GM15510 (cell line): ENCODE results near the gene HINFP.

ENCODE experiments used
- POLR2A ChIP-seq: IDR thresholded peaks from 3 replicates; pipeline ENCODE4 v1.6.1; 2011; ENCODE audit warnings: borderline replicate concordance; ENCODE audit not compliant: insufficient read length; ENCODE audit errors: extremely low read depth

HINFP gene

DNA sequence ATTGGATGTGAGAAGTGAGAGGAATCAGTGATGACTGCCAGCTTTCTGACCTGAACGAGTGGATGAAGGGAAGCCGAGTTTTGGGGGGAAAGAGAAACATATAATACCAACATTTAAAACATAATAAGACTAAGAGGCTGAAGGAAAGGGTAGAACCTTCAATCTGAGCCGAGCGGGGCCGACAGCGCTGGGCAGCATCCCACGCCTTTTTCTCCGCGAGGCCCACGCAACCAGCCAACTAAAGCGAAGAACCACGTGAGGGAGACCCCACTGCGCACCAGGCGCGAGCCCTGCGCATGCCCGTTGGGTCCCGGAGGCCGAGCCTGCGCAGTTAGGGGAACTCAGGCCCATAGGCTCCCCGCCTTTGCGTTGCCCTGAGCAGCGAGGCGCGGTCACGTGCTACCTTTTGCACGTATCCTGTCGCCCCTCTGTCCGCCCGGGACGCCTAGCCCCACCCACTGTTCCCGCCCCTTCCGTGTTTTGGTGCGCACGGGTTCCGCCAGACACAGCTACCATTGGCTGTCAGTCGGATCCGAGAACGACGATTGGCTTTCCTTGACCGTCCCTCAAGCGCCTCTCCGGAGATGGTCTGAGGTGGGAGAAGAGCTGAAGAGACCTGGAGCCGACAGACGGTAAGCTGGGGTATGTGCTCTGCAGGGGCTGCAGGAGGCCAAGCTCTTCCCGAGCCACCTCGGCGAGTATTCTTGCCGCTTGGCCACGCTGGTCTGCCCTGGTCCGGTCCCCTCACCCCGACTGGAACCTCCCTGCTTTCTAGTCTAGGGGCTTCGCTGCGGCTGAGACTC, at the start of gene HINFP:
Gene HINFP (plus strand): TSS at position 573 of the 803 bp plus-strand sequence. CDS start 5,365 bp downstream, outside the sequence.
- TF ChIP-seq POLR2A = peak; percentile 70

DNA sequence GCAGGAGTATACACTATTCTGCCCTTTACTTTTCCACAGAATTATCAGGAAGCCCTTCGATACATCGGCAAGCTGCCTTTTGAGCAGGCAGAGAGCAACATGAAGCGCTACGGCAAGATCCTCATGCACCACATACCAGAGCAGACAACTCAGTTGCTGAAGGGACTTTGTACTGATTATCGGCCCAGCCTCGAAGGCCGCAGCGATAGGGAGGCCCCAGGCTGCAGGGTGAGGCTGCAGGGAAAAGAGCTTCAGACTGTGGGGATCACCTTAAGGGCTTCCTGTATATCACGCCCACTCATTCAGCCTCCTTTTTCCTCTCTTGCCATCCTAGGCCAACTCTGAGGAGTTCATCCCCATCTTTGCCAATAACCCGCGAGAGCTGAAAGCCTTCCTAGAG, 43.5 kb upstream of the HINFP start:
- TF ChIP-seq POLR2A = no peak

DNA sequence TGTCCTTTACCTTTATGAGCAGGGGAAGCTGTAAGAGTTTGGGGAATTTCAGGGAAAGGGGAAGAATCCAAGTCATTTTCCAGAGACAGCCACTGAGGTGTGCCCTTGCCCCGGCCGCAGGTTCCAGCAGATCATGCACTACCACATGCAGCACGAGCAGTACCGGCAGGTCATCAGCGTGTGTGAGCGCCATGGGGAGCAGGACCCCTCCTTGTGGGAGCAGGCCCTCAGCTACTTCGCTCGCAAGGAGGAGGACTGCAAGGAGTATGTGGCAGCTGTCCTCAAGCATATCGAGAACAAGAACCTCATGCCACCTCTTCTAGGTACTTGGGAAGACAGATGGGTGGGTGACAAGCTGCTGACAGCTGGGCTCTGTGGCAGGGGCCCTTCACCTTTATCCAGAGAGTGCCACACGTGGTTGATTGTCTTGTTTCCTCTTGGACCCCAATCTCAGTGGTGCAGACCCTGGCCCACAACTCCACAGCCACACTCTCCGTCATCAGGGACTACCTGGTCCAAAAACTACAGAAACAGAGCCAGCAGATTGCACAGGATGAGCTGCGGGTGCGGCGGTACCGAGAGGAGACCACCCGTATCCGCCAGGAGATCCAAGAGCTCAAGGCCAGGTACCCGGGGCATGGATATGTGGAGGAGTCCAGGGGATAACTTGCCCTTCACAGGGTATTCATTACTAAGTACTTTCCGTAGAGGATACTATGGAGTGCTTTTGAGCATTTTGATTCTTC, 42.5 kb upstream of the HINFP start:
- no peak for TF ChIP-seq POLR2A

DNA sequence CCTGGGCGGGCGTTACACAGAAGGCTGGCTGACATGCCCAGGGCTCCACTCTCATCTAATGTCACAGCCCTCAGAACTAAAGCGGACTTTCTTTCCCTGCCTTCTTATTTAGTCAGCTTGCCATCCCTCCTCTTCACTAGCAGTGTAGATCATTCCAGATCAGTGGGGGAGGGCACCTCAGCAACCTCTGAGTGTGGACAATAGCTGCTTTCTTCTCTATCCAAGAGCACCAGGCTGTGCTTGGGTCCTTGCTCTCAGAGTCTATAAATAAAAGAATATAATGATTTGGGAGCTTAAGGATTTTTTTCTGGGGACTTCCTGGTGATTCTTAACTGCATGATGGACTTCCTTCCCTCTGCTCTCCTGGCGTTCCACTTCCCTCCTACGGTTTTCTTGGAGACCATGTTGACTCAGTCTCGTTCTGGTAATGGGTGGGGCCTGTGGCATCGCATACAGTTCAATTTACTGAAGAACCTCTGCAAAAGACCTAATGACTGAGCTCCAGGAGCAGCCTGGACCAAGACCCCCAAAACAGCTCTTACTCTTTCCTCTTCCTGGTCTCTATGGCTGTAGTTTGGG, 39.6 kb upstream of the HINFP start:
- TF ChIP-seq POLR2A = no peak

GRCh38 chr11:119084663-119085436, 36.5 kb upstream of the HINFP start, which contains the start of gene HMBS:
HMBS (plus strand) TSS chr11:119084881; CDS start chr11:119085034, 153 bp downstream.
- TF ChIP-seq POLR2A = peak; percentile 86

DNA sequence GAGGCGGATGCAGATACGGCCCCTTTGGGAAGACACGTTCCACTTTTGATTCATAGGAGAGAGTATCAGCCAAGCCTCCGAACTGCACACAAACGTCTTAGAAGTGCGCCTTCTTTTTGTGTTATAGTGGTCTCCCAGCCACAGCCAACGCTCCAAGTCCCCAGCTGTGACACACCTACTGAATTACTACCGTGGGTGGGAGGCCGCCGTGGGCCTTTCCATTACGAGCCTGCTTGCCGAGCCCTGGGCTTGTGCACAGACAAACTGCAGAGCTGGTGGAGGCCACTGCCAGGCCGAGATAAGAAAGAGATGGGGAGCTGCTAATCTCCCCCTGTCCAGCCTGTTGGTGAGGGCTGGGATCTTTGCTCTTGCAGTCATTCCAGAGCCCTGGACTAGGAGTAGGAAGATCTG, 35.9 kb upstream of the HINFP start:
- no peak for TF ChIP-seq POLR2A

GRCh38 chr11:119087123-119087522, 34.3 kb upstream of the HINFP start:
- TF ChIP-seq POLR2A = no peak

DNA sequence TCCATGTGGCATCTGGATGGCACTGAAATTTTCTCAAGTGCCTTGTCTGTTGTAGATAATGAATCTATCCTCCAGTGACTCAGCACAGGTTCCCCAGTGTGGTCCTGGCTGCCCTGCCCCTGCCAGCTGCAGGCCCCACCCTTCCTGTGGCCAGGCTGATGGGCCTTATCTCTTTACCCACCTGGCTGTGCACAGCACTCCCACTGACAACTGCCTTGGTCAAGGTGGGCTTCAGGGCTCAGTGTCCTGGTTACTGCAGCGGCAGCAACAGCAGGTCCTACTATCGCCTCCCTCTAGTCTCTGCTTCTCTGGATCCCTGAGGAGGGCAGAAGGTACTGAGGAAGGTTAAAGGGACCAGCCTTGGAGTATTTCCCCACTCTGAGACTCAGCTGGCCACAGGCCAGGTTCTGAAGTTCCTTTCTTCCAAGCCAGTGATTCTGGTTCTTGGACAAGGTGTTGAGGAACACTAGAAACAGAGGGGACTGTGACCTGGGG, 33.6 kb upstream of the HINFP start:
- no peak for TF ChIP-seq POLR2A

DNA sequence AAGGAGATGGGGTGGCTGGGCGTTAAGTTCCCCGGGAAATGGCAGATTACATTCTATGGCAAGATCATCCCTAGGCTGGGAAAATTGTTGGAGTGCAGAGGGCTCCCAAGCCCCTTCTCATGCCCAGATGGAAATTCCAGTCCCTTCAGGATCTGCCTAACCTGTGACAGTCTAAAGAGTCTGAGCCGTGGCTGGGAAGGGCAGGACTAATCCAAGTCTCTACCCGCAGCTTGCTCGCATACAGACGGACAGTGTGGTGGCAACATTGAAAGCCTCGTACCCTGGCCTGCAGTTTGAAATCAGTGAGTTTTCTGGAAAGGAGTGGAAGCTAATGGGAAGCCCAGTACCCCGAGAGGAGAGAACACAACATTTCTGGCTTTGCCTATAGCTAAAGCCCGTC, 33.0 kb upstream of the HINFP start:
- TF ChIP-seq POLR2A = no peak

DNA sequence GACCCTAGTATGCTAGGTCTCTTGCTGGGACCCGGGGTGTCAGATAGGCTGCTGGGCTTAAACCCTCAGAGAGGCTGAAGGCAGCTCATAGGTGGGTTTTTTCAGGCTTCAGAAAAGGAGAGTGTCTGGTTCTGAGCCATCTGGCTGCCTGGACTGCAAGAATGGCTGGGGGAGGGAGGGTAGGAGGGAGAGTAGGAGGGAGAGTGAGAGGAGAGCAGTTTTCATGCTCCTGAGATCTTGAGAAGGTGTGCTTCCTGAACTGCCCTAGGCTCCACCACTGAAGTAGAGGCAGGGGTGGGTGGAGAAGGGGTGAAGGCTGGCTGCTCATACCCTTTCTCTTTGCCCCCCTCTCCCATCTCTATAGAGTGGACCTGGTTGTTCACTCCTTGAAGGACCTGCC, 32.1 kb upstream of the HINFP start:
- no peak for TF ChIP-seq POLR2A

GRCh38 chr11:119091178-119091577, 30.2 kb upstream of the HINFP start:
- TF ChIP-seq POLR2A = no peak

DNA sequence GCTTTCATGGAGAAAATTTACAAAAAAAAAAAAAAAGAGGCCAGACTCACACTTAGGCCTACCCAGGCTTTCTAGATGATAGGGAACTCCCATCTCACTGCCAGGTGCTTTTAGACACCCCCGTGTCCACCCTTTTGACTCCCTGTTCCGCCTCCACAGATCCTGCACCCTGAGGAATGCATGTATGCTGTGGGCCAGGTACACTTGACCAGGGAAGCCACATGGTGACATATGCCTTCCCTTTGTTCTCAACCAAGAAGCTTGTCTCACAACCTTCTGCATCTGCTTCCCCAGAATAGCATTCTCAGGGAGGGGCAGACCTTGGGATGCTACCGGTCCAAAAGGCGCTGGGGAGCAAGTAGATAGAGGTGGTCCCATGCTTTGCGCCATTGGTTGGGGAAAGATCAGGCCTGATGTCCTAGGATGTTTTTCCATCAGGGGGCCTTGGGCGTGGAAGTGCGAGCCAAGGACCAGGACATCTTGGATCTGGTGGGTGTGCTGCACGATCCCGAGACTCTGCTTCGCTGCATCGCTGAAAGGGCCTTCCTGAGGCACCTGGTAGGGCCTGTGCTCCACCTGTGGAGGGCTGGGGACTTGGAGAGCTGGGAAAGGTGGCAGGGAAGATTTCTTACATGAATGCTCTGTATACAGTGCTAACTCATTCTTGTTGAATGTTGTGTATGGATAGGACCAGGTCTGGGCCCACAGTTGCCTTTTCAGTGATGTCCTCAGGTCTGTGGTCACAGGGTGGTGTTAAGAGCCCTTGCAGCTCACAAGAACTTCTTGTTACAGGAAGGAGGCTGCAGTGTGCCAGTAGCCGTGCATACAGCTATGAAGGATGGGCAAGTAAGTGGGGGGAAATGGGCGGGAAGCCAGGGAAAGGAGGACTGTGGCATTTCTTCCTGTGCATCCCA, 29.2 kb upstream of the HINFP start:
- no peak for TF ChIP-seq POLR2A
